Stimulated activated CD8-positive, alpha-beta memory T cell treated with anti-CD3 and anti-CD28 coated beads, Interleukin-4, amount 100 ng/mL, for 24 hours (primary cell): Measurements from ENCODE around the gene HOMER3.
"Not testable (repeated sequence)": the region's sequence is repeated elsewhere in the genome, so short reads cannot be mapped to it uniquely, and the experiment has no call there.

Experiments
- DNase-seq: peaks from one replicate; pipeline ENCODE4 v3.0.0-alpha.2; 2020; ENCODE audit warnings: low read depth

The HOMER3 gene

GRCh38 chr19:18952364-18953003, 11.5 kb upstream of the HOMER3 start:
- DNase-seq = not testable (repeated sequence)

GRCh38 chr19:18951721-18952281, 10.8 kb upstream of the HOMER3 start:
- DNase-seq = no peak

- DNase-seq = no peak
Observed at GRCh38 chr19:18949858-18950257, 8.8 kb upstream of the HOMER3 start.

- no peak for DNase-seq
Observed at GRCh38 chr19:18948976-18949356, 7.9 kb upstream of the HOMER3 start.

GRCh38 chr19:18948075-18948975, 7.3 kb upstream of the HOMER3 start:
- DNase-seq = no peak

- no peak for DNase-seq
Observed at GRCh38 chr19:18946918-18947317, 5.9 kb upstream of the HOMER3 start.

- no peak for DNase-seq
Observed at GRCh38 chr19:18946335-18946734, 5.3 kb upstream of the HOMER3 start.

- no peak for DNase-seq
Observed at GRCh38 chr19:18945297-18945696, 4.3 kb upstream of the HOMER3 start.

GRCh38 chr19:18943465-18943864, 2.4 kb upstream of the HOMER3 start:
- no peak for DNase-seq

GRCh38 chr19:18942692-18943091, 1.7 kb upstream of the HOMER3 start:
- DNase-seq = no peak

GRCh38 chr19:18941628-18942354, 774 bp upstream of the HOMER3 start:
- DNase-seq = no peak

- no peak for DNase-seq
Observed at GRCh38 chr19:18939922-18940768, 872 bp downstream of the HOMER3 start.

- DNase-seq = no peak
Observed at GRCh38 chr19:18939163-18939562, 1.9 kb downstream of the HOMER3 start.

GRCh38 chr19:18933297-18933696, 7.7 kb downstream of the HOMER3 start:
- DNase-seq = no peak

GRCh38 chr19:18932216-18932841, 8.7 kb downstream of the HOMER3 start:
- peak; percentile 70 for DNase-seq

GRCh38 chr19:18931316-18932162, 9.5 kb downstream of the HOMER3 start:
- DNase-seq = no peak

- DNase-seq = no peak
Observed at GRCh38 chr19:18929311-18929710, 11.7 kb downstream of the HOMER3 start.

GRCh38 chr19:18928018-18928805, 12.8 kb downstream of the HOMER3 start:
- no peak for DNase-seq

- DNase-seq = no peak
Observed at GRCh38 chr19:18924684-18925213, 16.3 kb downstream of the HOMER3 start.
